NCI-H1694 (cell line): ENCODE measurements around the gene NPY5R.

Experiments used
- DNase-seq: peaks from one replicate; lab custom pipeline; 2025; lab: John Stamatoyannopoulos, UW

Gene NPY5R

GRCh38 chr4:163343604-163344146, at the start of gene NPY5R:
Gene NPY5R, plus strand, starts transcription at chr4:163343892. Its CDS starts 6,382 bp downstream, at chr4:163350274.
- no peak for DNase-seq

- DNase-seq: no peak
Measured at GRCh38 chr4:163295138-163295537, 48.6 kb upstream of the NPY5R start.

GRCh38 chr4:163300445-163300844, 43.2 kb upstream of the NPY5R start:
- DNase-seq: no peak

- no peak for DNase-seq
Measured at GRCh38 chr4:163303069-163303468, 40.6 kb upstream of the NPY5R start.

GRCh38 chr4:163309466-163309865, 34.2 kb upstream of the NPY5R start:
- DNase-seq: no peak

DNA sequence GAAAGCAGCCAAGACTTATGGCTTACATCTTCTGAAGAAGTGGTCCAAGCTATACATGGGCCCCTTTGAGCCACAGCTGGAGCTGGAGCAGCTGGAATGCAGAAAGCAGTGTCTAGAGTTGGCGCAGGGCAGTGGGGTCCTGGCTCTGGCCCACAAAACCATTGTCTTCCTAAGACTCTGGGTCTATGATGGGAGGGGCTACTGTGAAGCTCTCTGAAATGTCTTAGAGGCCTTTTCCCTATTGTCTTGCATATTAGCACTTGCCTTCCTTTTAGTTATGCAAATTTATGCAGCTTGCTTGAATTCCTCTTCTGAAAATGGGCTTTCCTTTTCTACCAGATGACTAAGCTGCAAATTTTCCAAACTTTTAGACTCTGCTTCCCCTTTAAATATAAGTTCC, 26.6 kb upstream of the NPY5R start:
- no peak for DNase-seq

GRCh38 chr4:163330916-163331628, 12.6 kb upstream of the NPY5R start:
- DNase-seq: no peak

DNA sequence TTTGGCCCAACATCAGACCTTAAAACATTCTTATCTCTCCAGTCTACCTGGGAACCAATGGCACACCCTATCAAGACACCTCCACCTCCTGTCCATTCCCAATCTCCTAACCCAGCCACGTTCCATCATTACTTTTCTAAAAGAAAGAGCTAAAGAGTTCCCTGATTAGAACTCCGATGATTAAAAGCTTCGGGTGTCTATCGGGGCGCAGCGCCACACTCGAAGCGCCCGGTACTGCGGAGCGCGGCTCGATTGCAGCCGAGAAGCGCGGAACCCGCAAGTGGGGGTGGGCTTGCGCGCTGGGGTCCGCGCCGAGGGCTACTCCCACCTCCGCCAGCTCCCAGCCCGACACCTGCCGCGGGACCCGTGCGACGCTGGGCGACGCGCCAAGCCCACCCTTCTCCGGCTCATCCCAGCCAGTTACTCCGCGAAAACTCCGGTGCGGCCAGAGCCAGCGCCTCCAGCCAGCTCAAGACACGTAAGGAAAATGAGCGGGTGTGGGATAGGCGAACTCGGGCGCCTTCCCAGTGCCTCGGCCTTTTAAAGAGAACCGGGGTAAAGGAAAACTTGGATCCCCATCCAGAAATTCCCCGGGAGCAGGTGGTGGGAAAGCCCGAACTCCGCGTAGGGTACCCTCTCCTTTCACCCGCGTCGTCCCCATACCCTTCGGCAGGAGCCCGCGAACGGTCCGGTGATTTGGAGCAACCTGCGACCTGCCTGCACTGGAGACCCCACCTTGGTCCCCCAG, 11.9 kb upstream of the NPY5R start:
- DNase-seq: no peak

DNA sequence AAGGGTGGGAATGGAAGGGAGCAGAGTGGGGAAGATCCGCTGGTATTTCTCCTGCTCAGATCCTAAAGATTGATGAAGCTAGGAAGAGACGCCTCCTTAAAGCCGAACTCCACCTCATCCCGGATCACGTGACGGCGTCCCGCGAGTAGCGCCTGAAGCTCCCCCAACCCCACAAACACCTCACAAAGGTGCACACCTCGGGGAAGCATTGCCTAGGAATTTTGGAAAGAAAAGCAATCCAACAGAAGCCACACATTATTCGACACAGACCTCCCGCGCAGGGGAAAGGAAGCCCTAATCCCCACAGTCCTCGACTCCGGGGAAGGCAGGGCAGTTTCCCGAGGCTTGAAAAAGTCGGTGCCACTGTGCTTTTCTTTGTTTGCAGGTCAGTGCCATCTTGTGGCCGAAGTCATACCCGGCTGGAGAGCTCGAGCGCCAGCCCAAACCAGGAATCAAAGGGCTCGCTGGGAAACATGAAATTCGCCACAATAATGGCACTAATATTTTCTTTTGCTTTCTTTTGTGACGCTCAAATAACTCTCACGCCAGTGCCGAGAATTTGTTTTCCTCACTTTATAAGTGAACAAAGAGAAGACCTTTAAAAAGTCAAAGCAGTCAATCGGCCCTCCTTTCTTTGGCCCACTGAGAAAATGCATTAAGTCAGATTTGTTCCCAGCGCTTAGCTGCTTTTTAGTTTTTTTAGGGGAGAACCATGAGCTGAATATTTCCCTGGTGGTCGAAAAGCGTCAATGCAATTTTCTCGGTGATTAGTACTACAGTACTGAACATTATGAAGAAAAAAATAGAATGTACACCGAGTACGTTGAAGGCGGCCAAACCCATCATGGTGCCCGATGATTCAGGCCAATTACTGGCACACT, 10.9 kb upstream of the NPY5R start, which contains the start of gene NPY1R:
Gene NPY1R (minus strand): TSS at position 71 of the 881 bp plus-strand sequence. CDS start 6,042 bp downstream, outside the sequence.
- DNase-seq: no peak

DNA sequence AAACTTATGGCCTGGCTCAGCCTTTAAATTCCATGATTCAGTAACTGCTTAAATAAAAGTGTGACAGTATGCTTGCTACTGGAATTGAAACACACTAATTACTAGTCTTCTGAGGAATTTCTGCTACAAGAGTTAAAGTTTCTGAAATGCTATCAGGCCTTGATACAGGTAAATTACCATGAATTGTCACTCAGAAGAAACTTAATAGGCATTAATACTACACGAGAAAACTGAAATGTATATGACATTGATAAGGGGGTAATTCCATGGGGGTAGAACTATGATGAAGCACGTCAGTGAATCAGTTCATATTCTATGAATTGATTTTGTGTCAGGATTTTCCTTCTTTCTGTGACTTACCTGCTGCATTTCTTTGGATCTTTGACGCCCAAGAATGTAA, 8.3 kb upstream of the NPY5R start:
- no peak for DNase-seq

GRCh38 chr4:163344147-163345125, 744 bp downstream of the NPY5R start:
- DNase-seq: no peak

DNA sequence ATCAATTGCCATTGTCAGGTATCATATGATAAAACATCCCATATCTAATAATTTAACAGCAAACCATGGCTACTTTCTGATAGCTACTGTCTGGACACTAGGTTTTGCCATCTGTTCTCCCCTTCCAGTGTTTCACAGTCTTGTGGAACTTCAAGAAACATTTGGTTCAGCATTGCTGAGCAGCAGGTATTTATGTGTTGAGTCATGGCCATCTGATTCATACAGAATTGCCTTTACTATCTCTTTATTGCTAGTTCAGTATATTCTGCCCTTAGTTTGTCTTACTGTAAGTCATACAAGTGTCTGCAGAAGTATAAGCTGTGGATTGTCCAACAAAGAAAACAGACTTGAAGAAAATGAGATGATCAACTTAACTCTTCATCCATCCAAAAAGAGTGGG, 7.0 kb downstream of the NPY5R start:
- DNase-seq: no peak

GRCh38 chr4:163353054-163353453, 9.4 kb downstream of the NPY5R start:
- no peak for DNase-seq

GRCh38 chr4:163356104-163356503, 12.4 kb downstream of the NPY5R start:
- DNase-seq: no peak

DNA sequence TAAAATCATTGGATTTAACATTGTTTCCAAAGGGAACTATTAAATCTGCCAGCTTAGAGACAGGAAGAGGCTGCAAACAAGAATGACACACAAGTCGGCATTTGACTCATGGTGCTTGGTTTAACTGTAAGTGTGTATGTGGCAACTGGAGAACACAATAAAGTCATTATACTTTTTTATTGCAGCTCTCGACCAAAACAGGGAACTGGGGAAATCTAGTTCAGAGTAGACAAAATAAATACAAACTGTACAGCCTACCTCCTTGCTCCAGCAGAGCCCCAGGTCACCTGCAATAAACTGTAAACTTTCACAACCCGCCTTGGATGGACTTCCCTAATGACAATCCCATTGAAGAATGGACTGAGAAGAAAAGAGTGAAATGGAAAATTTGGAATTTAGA, 24.0 kb downstream of the NPY5R start:
- no peak for DNase-seq

GRCh38 chr4:163372029-163372428, 28.3 kb downstream of the NPY5R start:
- DNase-seq: no peak

DNA sequence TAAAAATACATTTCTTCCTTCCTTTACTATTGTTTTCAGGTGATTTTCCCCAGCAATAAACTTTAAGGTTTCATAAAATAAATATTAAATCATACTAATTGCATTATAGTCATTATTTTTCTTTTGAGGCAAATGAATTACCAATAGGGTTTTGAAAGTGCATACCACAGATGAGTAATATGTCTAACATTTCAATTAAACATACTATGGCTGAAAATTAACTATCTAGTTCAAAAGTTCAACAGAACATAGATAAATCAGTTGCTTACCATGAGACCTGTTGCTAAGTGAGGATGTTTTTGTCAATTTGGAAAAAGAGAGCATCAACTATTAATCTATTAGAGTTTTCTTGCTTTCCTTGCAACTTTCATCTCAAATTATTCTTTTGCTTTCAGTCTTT, 35.0 kb downstream of the NPY5R start:
- no peak for DNase-seq

DNA sequence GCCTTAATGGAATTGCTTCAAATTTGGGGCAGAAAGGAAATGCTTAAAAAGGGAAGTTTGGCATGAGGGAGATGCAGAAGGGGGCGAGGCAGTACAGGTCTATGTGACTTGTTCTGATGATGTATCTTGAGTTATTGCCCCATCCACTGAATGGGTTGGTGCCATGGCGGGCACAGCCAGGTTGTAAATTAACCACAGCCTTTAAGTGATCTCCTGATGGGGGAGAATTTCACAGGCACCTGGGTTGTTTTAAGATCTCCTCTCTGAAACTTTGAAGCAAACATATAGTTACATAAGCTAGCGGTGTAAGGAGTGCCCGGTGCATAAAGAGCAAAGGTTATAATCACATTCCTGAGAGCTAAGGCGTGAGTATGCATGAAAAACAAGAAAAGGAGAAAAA, 37.0 kb downstream of the NPY5R start:
- no peak for DNase-seq

- DNase-seq: no peak
Measured at GRCh38 chr4:163382178-163382869, 38.6 kb downstream of the NPY5R start.

DNA sequence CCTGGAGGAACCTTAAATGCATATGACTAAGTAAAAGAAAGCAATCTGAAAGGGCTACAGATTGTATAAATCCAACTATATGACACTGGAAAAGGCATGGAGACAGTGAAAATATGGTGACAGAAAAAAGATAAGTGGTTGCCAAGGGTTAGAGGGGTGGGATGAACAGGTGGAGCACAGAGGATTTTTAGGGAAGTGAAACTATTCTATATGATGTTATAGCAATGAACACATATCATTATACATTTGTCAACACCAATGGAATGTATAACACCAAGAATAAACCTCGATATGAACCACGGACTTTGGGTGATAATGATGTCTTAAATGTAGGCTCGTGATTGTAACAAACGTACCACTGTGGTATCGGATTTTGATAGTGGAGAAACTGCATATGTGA, 40.7 kb downstream of the NPY5R start:
- no peak for DNase-seq
